ENCODE measurements around the gene FAM81A. TPM values are rescaled to one million over a fixed set of nuclear protein-coding genes. Genes with fewer than 3 reads are reported as not detected.

FAM81A gene
- total and polyA plus RNA-seq, 12 donors: 1.3 to 10.1 (median 3.6) TPM

GRCh38 chr15:59406446-59406845, 31.5 kb upstream of the FAM81A start:
- no peaks in the 10 kb centered on the region for H3K27me3 ChIP-seq
- H3K4me1 ChIP-seq: peaks cover 0 to 38% (median 6%) of the 10 kb centered on the region in 9 donors
- no peak overlapping the region for H3K4me3 ChIP-seq
- no peak overlapping the region for H3K27ac ChIP-seq
- ATAC-seq (peak in 2 of 8 donors; percentile 42 to 44), DNase-seq (no peak)
- H3K36me3 ChIP-seq: no peaks in the 10 kb centered on the region
- intact Hi-C loops (cut with DNase I): no loop called here
- H3K9me3 ChIP-seq: no peaks in the 10 kb centered on the region
- WGBS, 2 donors: 61 to 74% methylated on average over 3 of the region's 3 CpGs
- no peak for TF ChIP-seq CTCF (IDR thresholded peaks at IDR 0.05)

GRCh38 chr15:59407946-59408345, 30.0 kb upstream of the FAM81A start:
- ATAC-seq (no peak), DNase-seq (no peak)
- Histone ChIP-seq H3K4me3 (no peak overlapping the region), H3K27me3 (no peaks in the 10 kb centered on the region), H3K27ac (no peak overlapping the region), H3K9me3 (no peaks in the 10 kb centered on the region), H3K36me3 (no peaks in the 10 kb centered on the region), H3K4me1 (peaks cover 0 to 34% (median 6%) of the 10 kb centered on the region in 9 donors)
- TF ChIP-seq CTCF (IDR thresholded peaks at IDR 0.05): no peak
- intact Hi-C loops (cut with DNase I): no loop called here
- WGBS, 2 donors: 56 to 59% methylated on average over 5 of the region's 5 CpGs

- Histone ChIP-seq H3K27ac (peak overlapping the region in 3 of 10 donors; percentile 16 to 33 (median 32)), H3K27me3 (no peaks in the 10 kb centered on the region), H3K36me3 (no peaks in the 10 kb centered on the region), H3K9me3 (no peaks in the 10 kb centered on the region), H3K4me3 (no peak overlapping the region), H3K4me1 (peaks cover 0 to 34% (median 6%) of the 10 kb centered on the region in 9 donors)
- WGBS, 2 donors: 37 to 39% methylated on average over 2 of the region's 2 CpGs
- ATAC-seq (peak in 5 of 8 donors; percentile 32 to 63 (median 53)), DNase-seq (no peak)
- no peak for TF ChIP-seq CTCF (IDR thresholded peaks at IDR 0.05)
- intact Hi-C loops (cut with DNase I): no loop called here
These were observed 27.5 kb upstream of the FAM81A start for GRCh38 chr15:59410391-59410896.

- Histone ChIP-seq H3K4me1 (peaks cover 0 to 15% (median 6%) of the 10 kb centered on the region in 9 donors), H3K36me3 (no peaks in the 10 kb centered on the region), H3K9me3 (no peaks in the 10 kb centered on the region), H3K4me3 (no peak overlapping the region), H3K27ac (no peak overlapping the region), H3K27me3 (peaks cover 0 to 5% (median 0%) of the 10 kb centered on the region in 7 donors)
- TF ChIP-seq CTCF (IDR thresholded peaks at IDR 0.05): no peak
- no peak for DNase-seq
- no peak for ATAC-seq
- intact Hi-C loops (cut with DNase I): no loop called here
- 67 to 75% methylated on average over 2 of the region's 2 CpGs for WGBS, 2 donors
These were observed 24.4 kb upstream of the FAM81A start for GRCh38 chr15:59413577-59413976.
